NCI-H2107 treated with DMSO at 0.1 percent for 48 hours (cell line): ENCODE data around the gene TLE4.

Source experiments
- DNase-seq: peaks from one replicate; lab custom pipeline; 2025; ENCODE audit not compliant: unreplicated experiment; lab: John Stamatoyannopoulos, UW

TLE4 gene

GRCh38 chr9:79765466-79765865 is 193.7 kb downstream of the TLE4 start:
- no peak for DNase-seq

DNA sequence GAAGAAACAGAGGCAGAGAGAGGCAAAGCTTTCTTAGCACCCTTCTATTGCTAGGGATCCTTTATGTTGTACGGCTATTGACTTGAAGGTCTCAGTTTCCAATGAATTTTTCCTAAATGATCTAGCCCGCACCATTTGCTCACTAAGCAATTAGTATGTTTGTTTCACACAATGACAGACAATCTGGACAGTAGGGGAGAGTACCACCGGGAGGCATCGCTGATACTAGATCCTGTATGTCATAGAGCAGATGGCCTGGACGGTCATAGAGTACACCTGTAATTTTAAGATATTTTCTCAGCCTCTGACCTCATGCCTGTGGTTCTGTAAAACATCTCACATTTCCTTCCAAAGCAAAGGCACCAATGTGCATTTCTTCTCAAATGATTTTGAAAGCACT is 194.3 kb downstream of the TLE4 start:
- DNase-seq = no peak

DNA sequence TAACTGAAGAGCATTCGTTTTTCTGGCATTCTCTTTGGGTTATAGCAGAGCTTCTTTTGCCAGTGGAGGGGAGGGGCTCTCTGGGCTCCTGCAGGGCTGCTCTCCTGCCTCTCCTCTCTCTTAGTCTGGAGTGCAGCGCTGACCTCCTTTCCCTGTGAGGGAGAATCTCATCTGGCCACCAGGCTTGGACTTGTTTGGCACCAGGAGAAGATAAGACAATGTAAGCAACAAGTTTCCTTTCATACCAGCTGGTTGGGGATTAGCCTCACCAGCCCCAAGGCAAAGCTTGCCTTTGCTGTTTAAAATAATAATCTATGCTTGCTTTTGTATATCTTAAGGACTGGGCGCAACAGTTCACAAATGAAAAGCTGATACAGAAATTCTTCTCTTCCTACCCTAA is 196.4 kb downstream of the TLE4 start:
- no peak for DNase-seq

- DNase-seq = no peak
Observed at GRCh38 chr9:79769476-79770275, 197.9 kb downstream of the TLE4 start.

DNA sequence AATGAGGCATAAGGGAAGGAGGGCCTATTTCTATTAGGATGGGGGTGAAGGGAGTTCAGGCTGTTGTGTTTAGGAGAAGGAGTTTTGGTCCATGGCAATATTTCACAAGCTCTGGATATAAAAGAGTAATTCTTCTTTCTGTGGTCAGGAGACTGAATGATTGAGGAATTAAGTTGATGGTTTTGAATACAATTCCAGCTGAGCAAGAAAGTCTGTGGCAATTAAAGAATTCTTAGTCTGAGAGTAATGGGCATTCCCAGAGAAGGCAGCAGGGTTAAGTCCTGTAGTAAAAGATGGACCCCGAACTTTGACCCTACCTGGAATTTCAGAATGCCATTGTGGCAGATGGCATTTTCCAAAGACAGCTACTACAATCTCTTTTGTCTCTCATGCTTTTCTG is 202.6 kb downstream of the TLE4 start:
- no peak for DNase-seq
